Stimulated activated CD4-positive, alpha-beta T cell treated with anti-CD3 and anti-CD28 coated beads, Interleukin-1b, Interleukin-23, amount 100 ng/mL, for 24 hours (primary cell): ENCODE data around the gene LGR6.
"Not testable (repeated sequence)": the region's sequence is repeated elsewhere in the genome, so short reads cannot be mapped to it uniquely, and the experiment has no call there.

Experiments used
- DNase-seq, 4 experiments: peaks; one replicate each; pipeline ENCODE4 v3.0.0-alpha.2; 2020; ENCODE audit warnings: low read depth in 4 of 4, low spot score in 1 of 4

Gene LGR6

GRCh38 chr1:202172015-202172355 is 21.6 kb upstream of the LGR6 start:
- DNase-seq, result no peak

- DNase-seq, result no peak
Measured at GRCh38 chr1:202173993-202174392, 19.6 kb upstream of the LGR6 start.

- no peak for DNase-seq
Measured at GRCh38 chr1:202176949-202177927, 16.4 kb upstream of the LGR6 start.

DNA sequence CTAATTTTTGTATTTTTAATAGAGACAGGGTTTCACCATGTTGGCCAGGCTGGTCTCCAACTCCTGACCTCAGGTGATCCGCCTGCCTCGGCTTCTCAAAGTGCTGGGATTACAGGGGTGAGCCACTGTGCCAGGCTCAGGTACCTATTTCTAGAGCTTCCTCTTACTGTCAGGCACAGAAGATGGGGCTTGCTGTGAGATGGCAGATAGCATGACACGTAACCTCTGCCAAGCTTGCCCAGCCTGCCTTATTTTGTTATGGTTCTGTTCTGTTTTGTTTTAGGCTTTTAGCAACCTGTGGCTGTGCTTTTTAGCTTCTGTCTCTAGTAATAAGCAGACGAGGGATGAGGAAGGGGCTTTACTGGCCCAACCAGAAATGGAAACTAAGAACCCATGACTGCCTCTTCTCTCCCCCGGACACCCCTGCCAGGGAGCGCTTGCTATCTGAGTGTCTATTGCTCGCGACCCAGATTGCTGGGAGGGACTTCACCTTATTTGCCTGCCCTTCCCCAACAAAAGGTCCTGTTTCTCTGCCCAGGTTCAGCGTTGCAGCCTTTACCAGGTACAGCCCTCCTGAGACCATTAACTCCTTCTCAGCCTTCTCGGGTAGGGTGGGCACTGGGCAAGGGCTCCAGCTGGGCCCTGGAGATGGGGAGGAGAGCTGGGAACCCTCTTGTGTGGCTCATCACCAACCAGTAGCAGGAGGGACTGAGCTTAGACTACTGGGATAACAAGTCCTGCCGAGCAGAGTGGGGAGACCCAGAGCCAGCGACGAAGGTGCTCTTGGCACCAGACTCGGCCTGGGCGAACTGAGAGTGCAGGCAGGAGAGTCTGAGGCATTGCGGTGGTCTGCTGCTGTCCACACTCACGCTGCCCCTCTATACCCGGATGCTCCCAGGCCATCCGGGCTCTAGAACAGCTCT is 13.5 kb upstream of the LGR6 start:
- DNase-seq, result no peak

GRCh38 chr1:202180751-202181139 is 12.9 kb upstream of the LGR6 start:
- DNase-seq, result not testable (repeated sequence)

DNA sequence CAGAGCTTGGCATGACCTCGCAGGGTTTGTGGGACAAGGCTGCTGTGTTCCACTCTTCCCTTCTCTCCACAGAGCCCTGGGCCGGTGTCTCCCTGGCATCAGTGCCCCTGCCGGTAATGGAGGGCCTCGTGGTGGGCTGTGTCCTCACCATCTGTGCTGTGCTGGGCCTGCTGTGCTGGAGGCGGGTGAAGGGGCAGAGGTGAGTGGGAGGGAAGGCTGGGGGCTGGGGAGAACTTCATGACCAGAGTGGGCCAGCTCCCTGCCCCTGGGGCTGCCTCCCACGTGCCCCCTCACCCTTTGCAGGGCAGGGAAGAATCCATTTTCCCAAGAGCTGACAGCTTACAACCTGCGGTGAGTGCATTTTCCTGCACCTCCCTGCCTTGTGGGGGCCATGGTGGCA is 12.0 kb upstream of the LGR6 start:
- no peak for DNase-seq

DNA sequence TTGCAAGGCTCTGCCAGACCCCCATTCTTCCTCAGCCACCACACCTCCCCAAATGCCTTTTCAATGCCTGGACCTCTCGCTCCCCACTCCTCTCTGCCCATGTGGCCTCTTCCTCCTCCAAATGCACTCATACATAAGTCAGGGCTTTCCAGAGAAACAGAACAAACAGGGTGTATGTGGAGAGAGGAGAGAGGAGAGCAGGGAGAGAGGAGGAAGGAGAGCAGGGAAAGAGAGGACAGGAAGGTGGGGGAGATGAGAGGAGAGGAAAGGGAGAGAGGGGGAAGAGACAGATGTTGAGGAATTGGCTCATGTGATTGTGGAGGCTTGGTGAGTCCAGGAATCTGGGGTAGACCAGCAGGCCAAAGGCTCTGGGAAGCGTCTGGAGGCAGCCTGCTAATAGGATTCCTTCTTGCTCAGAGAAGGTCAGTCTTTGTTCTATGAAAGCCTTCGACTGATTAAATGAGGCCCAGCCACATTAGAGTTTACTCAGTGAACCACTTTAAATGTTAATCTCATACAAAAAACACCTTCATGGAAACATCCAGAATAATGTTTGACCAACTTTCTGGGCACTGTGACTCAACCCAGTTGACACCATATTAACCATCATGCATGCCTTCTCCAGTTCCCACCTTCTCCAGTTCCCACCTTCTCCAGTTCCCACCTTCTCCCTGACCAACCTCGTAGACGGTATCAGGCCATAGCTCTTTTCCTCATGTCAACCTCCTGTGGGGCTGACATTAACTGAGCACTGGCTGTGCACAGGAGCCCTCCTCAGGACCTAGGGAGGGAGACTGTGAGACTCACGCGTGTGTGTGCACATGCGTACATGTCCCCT is 11.3 kb upstream of the LGR6 start:
- no peak for DNase-seq

- DNase-seq, result peak in 3 of 4 experiments; percentile 52 to 71 (median 54)
Measured at GRCh38 chr1:202184750-202185460, 8.7 kb upstream of the LGR6 start.

- no peak for DNase-seq
Measured at GRCh38 chr1:202186327-202186726, 7.3 kb upstream of the LGR6 start.

DNA sequence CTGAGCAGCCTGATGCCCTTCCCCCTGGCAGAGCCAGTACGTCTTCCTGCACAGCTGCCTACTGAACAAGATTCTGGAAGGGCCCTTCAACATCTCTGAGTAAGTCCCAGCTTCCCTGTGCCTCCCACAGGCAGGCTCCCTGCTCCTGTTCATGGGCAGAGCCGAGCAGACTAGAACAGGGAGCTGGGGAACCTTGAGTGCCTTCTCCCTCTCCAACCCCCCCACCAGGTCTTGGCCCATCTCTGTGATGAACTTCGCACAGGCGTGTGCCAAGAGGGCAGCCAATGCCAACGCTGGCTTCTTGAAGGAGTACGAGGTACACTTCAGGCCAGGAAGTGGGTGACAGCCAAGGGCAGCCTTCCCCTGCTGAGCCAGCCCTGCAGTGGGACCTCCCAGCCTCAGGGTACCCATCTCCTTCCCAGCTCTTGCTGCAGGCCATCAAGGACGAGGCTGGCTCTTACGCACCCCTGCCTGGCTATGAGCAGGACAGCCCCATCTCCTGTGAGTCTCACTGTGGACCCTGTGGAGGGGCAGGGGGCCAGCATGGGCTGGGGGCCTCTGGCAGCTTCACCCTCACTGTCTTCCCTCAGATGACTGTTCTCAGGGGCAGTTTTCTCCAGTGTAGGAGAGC is 6.4 kb upstream of the LGR6 start:
- DNase-seq, result no peak

DNA sequence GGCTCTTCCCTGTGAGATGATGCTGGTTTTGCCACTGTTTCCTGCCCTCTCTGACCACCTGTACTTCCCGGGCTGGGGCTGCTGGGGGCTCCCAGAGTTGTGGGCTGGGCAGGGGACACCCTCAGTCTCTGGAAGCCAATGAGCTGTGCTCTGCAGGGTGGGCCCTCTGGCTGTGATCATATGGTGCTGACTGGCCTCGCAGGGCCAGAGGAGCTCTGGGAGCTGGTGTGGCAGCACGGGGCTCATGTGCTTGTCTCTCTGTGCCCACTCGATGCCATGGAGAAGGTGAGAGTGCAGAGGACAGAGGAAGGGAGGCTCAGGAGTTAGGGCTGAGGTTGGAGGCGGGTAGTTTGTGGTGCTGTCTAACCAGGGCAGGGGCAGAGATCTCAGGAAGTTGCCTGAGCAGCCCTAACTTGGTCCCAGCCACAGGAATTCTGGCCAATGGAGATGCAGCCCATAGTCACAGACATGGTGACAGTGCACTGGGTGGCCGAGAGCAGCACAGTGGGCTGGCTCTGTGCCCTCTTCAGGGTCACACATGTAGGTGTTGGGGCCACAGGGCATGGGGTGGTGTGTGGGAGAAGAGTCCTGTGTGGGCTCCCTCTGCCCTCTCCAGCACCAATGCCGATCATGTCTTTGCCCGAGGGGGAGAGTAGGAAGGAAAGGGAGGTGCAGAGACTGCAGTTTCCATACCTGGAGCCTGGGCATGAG is 5.7 kb upstream of the LGR6 start:
- no peak for DNase-seq

DNA sequence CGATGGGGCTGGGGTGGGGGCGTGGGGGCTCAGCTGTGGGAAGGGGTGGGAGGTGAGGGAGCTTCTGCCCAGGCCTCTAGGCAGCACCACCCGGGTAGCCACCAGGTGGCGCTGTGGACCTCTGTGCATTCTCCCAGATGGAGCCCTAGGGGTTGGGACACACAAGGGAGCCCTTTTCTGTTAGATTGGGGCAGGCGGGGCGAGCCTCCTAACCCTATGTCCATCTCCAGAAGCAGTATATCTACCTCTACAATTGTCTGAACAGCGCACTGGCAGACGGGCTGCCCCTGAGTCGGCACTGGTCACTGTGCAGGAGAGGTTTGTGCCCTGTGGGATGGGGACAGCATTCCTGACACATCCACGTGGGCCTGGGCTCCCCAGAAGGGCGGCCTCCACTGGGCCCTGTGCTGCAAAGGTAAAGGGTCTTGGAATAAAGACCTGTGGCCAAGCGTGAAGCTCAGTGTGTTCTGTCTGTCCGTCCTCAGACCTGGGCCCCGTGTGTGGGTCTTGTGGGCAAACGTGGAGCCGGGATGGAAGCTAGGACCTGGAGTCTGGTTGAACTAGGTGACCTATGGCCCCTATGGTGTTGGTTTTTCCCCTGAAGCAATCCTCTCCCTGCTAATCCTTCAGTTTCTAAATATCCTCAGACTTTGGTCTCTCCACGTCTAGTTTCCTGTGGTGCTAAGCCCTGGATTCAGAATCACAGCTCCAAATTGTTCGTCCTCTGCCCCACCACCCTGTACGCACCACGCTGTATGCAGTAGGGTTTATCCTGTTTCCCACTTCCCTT is 4.4 kb upstream of the LGR6 start:
- DNase-seq, result peak; percentile 66 to 82 (median 72)

DNA sequence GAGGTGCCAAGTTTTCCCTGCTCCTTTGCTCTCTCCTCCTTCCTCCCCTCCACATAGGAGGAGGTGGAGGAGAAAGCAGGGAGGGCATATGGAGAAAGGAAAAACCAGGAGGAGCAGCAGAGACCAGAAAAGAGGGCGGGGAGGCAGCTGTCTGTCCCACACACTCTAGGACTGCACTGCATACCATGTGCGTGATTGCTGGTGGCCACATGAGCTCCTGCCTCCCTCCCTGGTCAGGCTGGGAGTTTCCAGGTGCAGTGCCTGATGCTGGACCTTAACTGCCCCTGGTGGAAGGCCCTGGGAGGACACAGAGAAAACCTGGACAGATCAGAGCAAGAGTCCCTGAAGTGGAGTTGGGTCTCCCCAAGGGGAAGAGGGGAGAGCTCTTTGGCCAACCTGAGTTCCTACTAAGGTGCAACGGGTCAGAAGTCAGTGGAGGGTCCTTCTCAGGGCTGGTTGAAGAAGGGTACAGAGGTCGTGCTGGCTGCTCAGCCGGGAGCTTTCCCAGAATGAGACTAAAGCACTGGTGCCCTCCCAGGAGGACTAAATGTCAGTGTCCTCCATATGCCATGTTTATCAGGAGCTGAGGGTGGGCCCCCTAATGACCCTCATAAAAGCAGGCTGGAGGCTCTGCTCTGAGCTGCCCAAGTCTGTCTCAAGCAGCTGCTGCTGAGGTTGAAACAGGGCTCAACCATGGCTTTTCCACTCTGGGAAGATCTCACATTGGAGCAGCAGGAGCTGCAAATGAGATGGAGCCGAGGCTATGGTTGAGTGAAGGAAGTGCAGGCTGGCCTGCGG is 3.5 kb upstream of the LGR6 start:
- no peak for DNase-seq

GRCh38 chr1:202191391-202191790 is 2.2 kb upstream of the LGR6 start:
- not testable (repeated sequence) for DNase-seq

DNA sequence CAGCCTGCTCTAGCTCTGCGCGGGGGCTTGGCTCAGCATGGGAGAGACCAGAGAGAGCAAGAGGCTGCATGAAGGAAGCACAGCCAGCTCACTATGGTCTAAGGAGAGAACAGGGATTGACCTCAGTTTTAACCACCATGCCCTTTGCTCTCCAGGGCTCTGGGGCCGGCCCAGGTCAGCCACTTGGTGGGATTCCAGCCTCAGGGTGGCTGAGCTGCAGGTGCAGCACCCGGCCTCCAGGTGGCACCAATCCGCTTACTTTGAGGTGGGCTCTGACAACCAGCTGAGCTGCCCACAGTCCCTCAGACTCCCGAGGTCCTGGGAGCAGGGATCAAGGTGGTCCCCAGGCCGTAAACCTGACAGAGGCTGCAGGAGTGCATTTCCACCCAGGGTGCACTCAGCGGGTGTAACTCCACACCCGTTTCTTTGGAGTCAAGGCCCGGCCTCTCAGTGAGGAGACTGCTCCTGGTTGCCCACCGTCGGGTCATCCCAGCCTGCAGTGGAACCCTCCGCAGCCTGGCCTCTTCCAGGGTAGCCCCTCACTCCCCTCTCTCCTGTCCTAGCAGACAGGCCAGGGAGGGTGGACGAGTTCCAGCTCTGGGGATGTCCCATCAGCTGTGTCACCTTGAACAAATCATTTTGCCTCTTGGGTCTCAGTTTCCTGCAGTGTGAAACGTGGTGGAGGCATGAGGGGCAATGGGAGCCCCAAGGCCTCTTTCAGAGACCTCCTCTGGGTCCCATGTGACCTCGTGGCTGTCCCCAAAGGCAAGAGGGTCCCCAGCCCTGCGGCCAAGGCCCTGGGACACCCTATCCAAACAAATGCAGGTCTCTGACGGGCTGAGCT is 607 bp upstream of the LGR6 start:
- peak; percentile 16 to 34 (median 29) for DNase-seq

- DNase-seq, result no peak
Measured at GRCh38 chr1:202194328-202194648, 689 bp downstream of the LGR6 start.
